ENCODE data around the gene EPB41L5.

Gene EPB41L5

DNA sequence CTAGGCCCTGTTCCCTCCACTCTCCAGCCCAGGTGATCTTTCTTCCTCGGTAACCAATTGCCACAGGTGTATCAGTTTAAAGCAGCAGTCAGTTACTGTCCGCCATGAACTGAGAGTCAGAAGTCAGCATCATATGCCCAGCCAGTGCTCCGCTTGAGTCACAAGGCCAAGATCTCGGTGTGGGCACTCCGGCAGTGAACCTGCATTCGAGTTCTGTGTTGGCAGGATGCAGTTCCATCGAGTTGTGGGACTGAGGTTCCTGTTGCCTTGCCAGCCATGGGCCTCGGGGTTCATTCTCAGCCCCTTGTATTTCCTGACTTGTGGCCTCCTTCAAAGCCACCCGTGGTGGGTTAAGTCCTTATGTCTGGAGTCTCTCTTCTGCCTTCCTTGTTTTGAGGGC lies 213.4 kb downstream of the EPB41L5 start:
- no peak for DNase-seq
- Histone ChIP-seq H3K36me3 (replicated peaks; ENCODE audit: insufficient read depth, low read length) (no peaks in the 10 kb centered on the region), H3K4me2 (ENCODE audit: low read depth, low read length) (no peak overlapping the region), H3K79me2 (ENCODE audit: low read length) (peaks cover 28% of the 10 kb centered on the region), H3K4me1 (ENCODE audit: low read length) (peaks cover 22% of the 10 kb centered on the region), H4K20me1 (ENCODE audit: insufficient read depth, low read length) (no peaks in the 10 kb centered on the region), H3K9ac (ENCODE audit: low read length) (no peak overlapping the region), H2AFZ (ENCODE audit: low read length) (no peak overlapping the region), H3K9me3 (replicated peaks; ENCODE audit: insufficient read depth, low read length) (no peaks in the 10 kb centered on the region), H3F3A (ENCODE audit: insufficient read depth, low read length) (peaks cover 7% of the 10 kb centered on the region; the same call in 1 of the 2 replicates), H3K27ac (ENCODE audit: low read length) (no peak overlapping the region), H3K4me3 (ENCODE audit: low read length) (no peak overlapping the region), H3K27me3 (replicated peaks; ENCODE audit: insufficient read depth, low read length) (no peaks in the 10 kb centered on the region), H3K9me2 (replicated peaks; ENCODE audit: insufficient read depth, low read length) (no peaks in the 10 kb centered on the region)
- no peak for TF ChIP-seq EZH2phosphoT487 (IDR thresholded peaks at IDR 0.05; ENCODE audit: low read length)
- TF ChIP-seq, protein P1, sequence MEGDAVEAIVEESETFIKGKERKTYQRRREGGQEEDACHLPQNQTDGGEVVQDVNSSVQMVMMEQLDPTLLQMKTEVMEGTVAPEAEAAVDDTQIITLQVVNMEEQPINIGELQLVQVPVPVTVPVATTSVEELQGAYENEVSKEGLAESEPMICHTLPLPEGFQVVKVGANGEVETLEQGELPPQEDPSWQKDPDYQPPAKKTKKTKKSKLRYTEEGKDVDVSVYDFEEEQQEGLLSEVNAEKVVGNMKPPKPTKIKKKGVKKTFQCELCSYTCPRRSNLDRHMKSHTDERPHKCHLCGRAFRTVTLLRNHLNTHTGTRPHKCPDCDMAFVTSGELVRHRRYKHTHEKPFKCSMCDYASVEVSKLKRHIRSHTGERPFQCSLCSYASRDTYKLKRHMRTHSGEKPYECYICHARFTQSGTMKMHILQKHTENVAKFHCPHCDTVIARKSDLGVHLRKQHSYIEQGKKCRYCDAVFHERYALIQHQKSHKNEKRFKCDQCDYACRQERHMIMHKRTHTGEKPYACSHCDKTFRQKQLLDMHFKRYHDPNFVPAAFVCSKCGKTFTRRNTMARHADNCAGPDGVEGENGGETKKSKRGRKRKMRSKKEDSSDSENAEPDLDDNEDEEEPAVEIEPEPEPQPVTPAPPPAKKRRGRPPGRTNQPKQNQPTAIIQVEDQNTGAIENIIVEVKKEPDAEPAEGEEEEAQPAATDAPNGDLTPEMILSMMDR (IDR thresholded peaks at IDR 0.05; ENCODE audit: low read length), result no peak
- no peak for TF ChIP-seq EZH2 (optimal IDR thresholded peaks at IDR 0.05; ENCODE audit: low read depth, low read length)

DNA sequence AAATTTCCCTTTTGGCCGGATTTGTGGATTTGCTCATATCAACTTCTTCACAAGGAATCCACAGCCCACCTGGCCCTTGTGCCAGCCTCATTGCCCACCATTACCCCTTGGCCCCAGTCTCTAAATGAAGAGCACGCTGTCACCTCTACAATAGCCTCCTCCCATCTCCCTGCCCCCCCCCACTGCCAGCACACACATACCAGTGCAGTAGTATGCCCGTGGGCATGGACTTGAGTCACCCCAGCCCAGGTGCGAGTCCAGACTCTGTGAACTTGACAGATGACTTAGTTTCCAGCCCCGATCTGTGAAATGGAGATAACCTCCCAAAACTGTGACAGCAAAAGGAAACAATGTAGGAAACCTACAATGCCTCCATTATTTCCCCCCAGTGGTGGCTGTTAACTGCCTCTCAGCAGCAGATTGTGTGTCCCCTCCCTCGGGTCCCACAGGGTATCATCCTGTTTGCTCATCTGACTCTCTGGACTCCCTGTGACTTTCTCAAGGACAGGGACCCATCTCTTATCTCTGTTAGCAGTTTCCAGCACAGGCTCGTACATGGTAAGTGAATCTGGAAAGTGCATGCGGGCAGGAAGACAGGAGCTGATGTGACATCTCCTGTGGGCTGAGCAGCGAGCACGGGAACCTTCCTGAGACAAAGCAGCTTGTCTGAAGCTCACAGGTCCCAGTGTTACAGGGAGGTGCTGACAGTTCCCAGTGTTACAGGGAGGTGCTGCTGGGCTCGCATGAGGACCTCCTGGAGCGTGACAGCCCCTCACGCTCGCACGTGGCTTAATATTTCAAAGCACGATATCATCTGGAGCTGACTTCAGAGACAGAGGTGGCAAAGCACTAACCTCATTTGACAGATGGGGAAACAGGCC lies 214.5 kb downstream of the EPB41L5 start:
- no peak overlapping the region for H3K9ac ChIP-seq (ENCODE audit: low read length)
- no peaks in the 10 kb centered on the region for H3K36me3 ChIP-seq (replicated peaks; ENCODE audit: insufficient read depth, low read length)
- H3K27me3 ChIP-seq (replicated peaks; ENCODE audit: insufficient read depth, low read length), result no peaks in the 10 kb centered on the region
- peaks cover 16% of the 10 kb centered on the region for H3F3A ChIP-seq (ENCODE audit: insufficient read depth, low read length)
- no peak overlapping the region for H3K4me3 ChIP-seq (ENCODE audit: low read length)
- no peak overlapping the region for H2AFZ ChIP-seq (ENCODE audit: low read length)
- no peak for TF ChIP-seq EZH2 (optimal IDR thresholded peaks at IDR 0.05; ENCODE audit: low read depth, low read length)
- no peak for TF ChIP-seq EZH2phosphoT487 (IDR thresholded peaks at IDR 0.05; ENCODE audit: low read length)
- TF ChIP-seq, protein P1 (IDR thresholded peaks at IDR 0.05; ENCODE audit: low read length), result no peak
- H3K27ac ChIP-seq (ENCODE audit: low read length), result no peak overlapping the region
- no peak overlapping the region for H3K4me2 ChIP-seq (ENCODE audit: low read depth, low read length)
- H3K9me3 ChIP-seq (replicated peaks; ENCODE audit: insufficient read depth, low read length), result no peaks in the 10 kb centered on the region
- no peak for DNase-seq
- peaks cover 20% of the 10 kb centered on the region for H3K4me1 ChIP-seq (ENCODE audit: low read length)
- H3K79me2 ChIP-seq (ENCODE audit: low read length), result peaks cover 24% of the 10 kb centered on the region
- H3K9me2 ChIP-seq (replicated peaks; ENCODE audit: insufficient read depth, low read length), result no peaks in the 10 kb centered on the region
- H4K20me1 ChIP-seq (ENCODE audit: insufficient read depth, low read length), result no peaks in the 10 kb centered on the region

DNA sequence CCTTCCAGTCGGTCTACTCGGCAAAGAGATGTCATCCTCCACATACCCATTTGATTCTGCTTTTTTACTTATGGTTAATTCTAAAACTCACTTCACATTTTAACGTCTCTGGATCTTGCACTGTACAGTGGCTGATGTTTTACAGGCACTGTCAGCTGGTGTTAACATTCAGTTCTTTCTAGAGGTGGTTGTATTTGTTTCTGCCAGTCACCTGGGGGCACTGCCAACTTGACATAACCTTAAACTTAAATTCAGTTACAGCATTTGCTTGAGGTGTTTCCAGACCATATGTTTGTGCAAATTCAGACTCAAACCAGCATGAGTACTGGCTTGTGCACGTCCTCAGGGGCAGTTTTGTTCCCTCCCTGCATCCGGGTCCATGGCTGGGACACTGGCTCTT lies 215.6 kb downstream of the EPB41L5 start:
- Histone ChIP-seq H3F3A (ENCODE audit: insufficient read depth, low read length) (peaks cover 25% of the 10 kb centered on the region), H3K36me3 (replicated peaks; ENCODE audit: insufficient read depth, low read length) (no peaks in the 10 kb centered on the region), H4K20me1 (ENCODE audit: insufficient read depth, low read length) (no peaks in the 10 kb centered on the region), H3K9me2 (replicated peaks; ENCODE audit: insufficient read depth, low read length) (no peaks in the 10 kb centered on the region), H3K79me2 (ENCODE audit: low read length) (peaks cover 20% of the 10 kb centered on the region), H3K27me3 (replicated peaks; ENCODE audit: insufficient read depth, low read length) (no peaks in the 10 kb centered on the region), H3K4me1 (ENCODE audit: low read length) (peaks cover 19% of the 10 kb centered on the region), H3K4me2 (ENCODE audit: low read depth, low read length) (no peak overlapping the region), H3K4me3 (ENCODE audit: low read length) (no peak overlapping the region), H3K9ac (ENCODE audit: low read length) (no peak overlapping the region), H2AFZ (ENCODE audit: low read length) (no peak overlapping the region), H3K9me3 (replicated peaks; ENCODE audit: insufficient read depth, low read length) (no peaks in the 10 kb centered on the region), H3K27ac (ENCODE audit: low read length) (no peak overlapping the region)
- TF ChIP-seq EZH2phosphoT487 (IDR thresholded peaks at IDR 0.05; ENCODE audit: low read length), result no peak
- TF ChIP-seq, protein P1 (IDR thresholded peaks at IDR 0.05; ENCODE audit: low read length), result peak; percentile 11; the same call in 1 of the 2 replicates
- DNase-seq, result no peak
